GM18909 (cell line): Measurements from ENCODE around the gene CRK.
A peak's percentile ranks its signal among the peaks of the same experiment; 100 is the strongest.

Experiments used
- ATAC-seq: cut with Tn5 transposase; IDR thresholded peaks from one replicate; pipeline ENCODE4 v1.9.1; 2021; ENCODE audit warnings: mild to moderate bottlenecking; ENCODE audit not compliant: unreplicated experiment, poor library complexity

CRK gene

DNA sequence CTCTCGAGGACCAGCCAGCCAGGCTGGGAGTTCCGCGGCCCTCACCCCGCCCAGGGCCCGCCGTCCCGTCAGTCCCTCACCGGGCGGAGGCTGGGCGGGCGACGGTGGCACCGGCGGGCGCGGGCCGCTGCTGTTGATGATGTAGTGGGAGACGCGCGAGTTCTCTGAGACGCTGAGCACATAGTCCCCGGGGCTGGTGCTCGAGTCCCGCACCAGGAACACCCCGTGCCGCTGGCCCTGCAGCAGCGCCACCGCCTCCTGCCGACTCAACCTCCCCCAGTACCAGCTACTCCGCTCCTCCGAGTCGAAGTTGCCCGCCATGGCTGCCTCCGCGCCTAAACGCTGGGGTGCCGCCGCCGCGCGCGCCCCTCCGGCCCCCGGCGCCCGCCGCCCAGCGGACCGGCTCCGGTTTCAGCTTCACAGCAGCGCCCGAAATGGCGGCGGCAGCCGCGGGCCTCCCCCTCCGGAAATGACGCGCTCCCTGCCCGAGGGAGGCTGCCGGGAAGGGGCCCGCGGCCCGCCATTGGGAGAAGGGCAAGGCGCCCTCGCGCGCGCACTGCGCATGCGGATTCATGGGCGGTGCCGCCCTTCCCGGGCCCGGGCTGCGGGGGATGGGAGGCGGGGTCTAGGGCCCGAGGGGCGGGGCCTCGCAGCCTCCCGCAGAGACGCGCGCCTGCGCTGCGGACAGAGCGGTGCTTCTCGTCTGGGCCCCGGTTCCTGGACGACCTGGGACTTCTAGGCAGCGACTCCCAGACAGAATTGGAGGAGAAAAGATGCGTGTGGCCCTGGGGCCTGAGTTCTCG is at the start of gene CRK:
Gene CRK (minus strand): TSS at position 436 of the 803 bp plus-strand sequence. CDS start 115 bp downstream, at position 321.
- peak; percentile 88 for ATAC-seq

DNA sequence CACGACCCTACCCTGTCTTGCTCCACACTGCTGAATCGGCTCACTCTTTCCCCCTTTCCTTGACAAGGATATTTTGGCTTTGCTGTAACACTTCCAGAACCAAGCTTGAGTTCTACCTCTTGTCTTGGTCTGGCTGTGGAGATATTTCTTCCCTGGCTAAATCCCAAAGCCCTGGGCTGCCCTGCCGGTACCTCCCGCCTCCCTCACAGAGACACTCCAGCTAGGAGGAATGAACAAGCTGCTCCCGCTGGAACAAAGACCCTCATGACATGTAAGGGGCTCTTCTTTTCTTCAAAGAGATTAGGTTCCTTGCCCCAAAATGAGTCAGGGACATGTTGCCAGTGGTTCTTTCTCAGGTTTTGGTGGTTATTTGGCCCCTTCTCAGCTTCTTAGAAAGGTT is 49.6 kb upstream of the CRK start:
- no peak for ATAC-seq

DNA sequence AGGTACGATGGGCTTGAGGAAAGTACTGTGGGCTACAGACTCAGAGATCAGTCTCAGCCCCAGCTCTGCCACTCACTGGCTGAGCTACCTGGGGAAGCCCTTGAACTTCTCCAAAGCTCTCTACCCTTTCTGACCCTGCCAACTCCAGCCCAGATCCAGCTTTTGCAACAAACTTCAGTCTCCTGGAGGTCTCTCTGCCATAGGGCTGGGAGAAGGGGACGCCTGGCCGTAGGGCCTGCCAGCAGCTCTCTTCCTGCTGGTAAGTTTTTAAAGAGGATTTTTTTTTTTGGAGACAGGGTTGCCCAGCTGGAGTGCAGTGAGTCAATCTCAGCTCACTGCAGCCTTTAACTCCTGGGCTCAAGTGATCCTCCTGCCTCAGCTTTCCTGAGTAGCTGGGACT is 48.8 kb upstream of the CRK start:
- no peak for ATAC-seq

DNA sequence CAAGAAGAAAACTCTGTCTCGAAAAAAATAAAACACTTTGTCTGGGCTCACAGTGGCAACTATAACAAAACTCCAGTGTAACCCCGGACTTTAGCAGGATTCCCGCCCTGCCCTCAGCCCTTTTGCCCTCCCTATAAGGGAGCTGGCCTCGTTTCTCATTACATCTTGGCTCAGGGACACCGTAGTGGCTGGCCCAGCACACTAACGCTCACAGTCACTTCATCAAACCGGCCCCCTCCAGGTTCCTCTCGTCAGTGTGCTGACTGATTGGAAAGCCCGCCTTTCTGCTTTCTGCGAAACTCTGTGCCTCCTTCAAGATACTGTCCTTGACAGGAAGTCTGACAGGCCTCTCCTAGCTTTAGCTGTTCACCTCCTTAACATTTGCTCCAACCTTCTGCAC is 47.7 kb upstream of the CRK start:
- ATAC-seq: no peak

DNA sequence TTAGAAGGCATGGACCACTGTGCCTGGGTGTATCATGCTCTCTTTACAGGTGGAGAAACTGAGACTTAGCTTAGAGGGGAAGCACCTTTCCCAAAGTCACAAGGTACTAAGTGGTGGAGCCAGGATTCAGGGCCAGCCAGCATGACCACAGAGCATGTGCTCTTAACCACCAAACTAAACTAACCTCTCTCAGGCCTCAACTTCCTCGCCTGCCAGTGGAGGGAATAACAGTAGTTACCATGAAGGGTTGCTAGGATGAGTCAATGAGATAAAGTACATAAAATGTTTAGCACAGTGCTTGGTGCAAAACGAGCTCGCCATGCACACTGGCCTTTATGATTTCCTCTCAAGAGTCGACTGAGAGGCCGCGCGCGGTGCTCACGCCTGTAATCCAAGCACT is 42.8 kb upstream of the CRK start:
- no peak for ATAC-seq

DNA sequence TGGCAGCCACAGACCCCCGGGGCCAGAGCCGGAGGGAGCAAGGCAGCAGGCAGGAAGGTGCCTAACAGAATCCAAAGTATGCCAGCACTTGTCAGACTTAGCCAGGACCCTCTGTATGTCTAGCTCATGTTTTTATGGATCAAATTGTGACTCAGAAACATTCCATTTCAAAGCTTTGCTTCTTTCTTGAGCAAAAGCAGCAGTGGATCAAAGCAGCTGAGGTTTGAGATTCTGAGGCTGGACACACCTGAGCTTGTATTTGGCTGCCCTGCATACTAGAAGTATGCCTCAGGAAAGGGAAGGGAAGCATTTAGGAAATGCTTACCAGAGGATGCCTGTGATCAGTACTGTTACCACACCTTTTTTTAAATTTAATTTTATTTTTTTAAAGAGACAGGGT is 42.2 kb upstream of the CRK start:
- no peak for ATAC-seq

DNA sequence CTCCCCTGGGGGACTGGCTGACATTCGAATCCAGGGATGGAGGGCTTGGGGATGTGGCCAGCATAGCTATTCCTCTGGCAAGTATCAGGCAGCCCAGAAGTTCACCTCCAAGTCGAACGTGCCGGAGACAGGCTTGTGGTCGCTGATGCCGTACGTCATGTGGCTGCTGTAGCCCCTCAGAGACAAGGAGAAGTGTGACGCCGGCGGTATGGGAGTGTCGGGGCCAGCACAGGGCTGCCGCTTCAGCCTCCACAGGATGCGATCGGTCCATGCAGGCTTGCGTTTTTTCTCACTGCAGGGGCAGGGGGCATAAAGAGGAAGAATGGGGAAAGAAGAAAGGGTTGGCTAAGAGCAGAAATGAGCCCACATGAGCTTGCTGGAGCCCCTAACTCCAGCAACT is 41.8 kb upstream of the CRK start:
- ATAC-seq: no peak

DNA sequence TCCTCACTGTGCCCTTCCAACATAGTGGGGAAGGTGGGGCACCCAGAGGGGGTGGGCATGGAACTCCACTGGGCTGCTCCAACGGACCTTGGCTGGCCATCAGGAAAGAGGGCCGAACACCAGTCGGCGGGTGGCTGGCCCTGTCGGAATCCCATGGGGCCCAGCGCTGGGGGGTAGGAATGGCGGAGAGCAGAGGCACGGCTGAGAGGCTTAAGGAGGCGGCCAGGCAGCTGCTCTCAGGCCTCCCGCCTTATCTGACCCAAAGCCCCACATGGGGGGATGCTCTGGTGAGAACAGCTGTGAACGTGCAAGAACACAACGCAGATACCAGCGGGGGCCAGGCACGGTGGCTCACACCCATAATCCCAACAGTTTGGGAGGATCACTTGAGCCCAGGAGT is 40.8 kb upstream of the CRK start:
- no peak for ATAC-seq

DNA sequence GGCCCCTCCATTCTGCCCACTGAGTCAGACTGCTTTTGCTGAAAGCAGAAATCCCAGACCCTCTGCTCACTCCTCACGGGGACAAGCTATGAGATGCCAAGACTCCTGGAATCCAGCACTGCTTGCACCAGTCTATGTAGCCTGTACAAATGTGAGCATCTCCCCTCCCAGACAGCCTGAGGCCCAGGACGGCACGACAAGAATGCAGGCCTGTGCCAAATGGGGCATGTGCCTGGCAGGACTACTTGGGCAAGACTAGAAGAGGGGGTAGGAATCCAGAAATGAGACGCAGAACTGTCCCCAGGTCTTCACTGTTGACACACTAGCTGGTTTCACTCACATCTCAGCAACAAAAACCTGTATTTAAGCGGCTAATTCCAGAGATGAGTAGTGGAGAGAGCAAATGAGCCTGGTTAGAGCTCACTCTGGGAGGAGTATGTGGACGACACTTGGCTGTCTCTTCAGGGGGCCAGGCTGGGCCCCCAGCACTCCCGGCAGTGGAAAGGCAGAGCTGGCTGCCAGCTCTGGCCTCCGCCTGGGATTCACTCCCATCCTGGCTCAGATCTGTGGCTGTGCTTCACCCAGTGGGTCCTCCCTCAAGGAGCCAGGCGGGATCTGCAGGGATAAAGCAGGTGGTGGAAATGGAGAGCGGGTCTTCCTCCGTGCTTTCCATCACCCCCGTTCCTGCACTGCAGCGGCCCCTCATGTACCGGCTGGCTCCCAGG is 39.4 kb upstream of the CRK start:
- ATAC-seq: no peak

DNA sequence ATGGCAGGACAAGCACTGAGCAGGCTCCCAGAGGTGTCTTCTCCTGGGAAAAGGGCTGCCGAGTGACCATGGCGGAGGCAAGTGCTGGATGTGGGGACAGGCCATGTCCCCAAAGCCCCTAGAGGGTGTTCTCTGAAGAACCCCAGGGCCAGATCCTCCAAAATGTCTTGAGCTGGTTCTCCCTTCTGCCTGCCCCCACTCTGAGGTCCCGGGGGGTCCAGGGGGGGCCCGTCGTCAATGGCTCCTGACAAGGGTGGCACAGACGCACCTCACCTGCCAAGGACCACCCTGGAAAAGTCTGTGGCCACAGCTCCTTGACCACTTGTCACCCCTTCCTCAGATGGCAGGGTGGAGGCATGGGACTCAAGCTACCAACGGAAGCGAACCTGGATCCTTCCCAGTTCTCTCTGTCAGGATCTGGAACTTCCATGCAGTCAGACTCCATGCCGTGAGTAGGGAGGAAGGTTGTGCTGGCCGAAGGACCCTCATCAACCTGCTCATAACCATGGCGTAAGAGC is 38.8 kb upstream of the CRK start:
- no peak for ATAC-seq

DNA sequence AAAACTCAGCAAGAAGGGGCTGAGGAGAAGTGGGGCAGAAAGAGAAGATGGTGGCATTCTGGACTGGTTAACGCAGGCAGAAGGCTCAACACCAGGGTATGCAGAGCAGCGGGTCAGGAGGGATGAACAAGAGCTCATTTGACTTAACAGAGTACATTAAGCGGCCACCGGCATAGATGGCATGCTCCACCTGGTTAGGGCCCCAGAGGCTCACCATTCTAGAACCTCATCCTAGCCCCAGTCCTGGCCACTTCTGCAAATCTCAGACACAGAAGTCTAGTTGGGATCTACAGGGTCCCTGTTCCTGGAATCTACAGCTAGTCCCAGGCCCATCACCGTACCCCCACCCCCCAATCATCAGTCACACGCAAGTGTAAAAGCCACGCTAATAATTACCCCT is 38.2 kb upstream of the CRK start:
- no peak for ATAC-seq

DNA sequence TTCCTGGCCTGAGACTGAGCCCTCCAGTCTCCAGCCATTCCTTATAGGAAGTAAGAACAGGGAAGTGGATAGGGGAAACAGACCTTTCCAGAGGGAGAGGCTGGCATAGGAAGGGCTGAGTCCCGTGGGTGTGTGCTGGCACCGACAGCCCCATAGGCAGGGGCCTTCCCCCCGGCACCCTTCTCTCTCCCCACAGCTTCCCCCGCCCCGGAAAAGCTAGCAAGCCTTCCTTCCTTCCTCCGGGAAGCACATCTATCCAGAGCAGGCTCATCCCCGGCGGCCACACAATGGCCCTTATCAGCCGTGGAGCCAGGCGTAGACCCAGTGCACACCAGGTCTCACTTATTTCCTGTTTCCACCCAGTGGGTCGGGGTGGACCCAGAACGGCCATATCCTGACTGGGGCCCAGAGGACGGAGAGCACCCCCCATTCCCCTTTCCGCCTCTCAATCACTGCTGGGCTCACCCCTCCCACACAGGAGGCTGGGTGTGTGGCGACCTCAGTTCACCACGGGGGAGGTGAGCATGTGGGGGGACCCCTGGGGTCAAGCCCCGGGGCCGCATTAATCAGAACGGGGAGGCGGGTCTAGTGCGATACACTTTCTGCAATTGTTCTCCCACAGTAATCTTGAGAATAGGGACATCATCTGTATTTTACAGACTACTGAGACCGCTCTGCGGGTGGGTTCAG is 37.4 kb upstream of the CRK start:
- ATAC-seq: no peak

DNA sequence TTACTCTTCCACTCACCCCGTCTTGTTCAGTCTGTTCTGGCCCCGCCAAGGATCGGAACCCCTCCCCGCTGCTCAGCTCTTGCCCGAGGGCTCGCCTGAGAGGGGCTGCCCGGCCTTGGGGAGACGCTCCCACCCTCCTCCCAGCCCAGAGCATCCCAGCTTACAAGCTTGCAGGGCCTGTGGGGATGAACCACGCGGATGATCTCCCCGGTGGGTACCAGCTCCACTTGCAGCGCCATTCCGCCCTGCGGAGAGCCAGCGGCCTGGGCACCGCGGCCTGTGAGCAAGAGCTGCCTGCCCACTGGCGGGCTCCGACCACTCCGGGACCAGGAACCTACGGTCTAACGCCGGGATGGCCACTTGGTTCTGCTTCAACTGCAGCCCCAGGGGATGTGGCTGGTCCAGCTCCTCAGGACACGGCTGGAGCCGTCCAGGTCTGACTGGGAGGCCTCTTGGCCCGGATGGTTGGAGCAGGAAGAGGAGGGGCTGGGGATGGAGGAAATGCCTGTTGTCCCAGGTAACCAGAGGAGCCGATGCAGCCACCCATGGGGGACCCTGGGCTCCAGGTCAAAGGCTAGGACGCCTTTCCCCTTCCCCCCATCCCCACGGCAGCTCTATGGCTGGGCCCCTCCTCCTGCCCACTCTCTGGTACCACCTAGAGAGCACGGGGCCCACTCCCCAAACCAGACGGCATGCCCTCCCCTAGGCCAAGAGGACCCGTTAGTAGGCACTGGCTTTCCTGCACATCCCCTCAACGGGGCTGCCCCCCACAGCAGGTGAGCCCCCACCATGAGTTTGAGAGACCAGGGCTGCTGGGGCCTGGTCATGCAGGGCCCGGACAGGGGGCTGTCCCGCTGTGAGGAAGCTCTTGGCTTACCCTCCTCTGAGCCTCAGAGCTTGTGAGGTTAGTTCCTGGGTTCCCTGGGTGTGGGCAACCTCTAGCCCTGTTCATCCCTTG is 36.5 kb upstream of the CRK start, which contains the start of gene MYO1C:
Gene MYO1C (minus strand): TSS at position 438 of the 958 bp plus-strand sequence. CDS start 199 bp downstream, at position 239.
- no peak for ATAC-seq

DNA sequence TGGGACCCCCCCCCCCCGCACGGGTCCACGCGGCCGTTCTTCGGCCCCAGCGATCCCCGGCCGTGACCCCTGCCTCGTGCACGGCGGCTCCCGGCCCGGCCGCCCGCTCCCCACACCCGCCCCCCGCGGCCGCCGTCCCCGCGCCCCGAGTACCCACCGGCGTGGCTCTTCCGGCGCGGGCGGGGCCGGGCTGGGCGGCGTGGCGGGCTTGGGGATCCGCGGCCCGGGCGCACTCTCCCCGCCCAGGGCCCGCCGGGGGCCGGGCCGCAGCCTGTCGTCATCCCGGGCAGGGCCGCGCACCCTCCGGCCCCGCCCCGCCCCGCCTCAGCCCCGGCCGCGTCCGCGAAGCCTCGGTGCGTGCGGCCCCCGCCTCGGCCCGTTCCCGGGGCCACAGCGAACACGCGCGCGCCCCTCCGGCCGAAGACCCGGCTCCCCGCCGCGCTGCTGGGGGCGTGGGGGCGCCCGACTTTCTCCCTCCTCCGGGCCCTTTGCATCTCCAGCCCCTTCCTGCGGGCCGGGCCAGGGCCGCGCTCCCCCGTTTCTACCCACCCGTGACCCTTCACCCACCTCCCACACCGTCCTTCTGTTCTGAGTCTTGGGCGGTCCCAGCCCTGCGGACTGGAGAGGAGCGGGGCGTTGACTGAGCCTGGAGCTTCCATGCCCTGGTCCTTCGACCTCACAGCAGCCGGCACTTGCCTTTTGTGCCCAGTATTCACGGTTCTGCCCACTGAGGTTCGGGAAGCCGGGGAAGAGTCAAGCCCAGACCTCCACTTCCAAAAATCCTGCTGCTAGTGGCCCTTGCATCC is 35.6 kb upstream of the CRK start:
- peak; percentile 36 for ATAC-seq

DNA sequence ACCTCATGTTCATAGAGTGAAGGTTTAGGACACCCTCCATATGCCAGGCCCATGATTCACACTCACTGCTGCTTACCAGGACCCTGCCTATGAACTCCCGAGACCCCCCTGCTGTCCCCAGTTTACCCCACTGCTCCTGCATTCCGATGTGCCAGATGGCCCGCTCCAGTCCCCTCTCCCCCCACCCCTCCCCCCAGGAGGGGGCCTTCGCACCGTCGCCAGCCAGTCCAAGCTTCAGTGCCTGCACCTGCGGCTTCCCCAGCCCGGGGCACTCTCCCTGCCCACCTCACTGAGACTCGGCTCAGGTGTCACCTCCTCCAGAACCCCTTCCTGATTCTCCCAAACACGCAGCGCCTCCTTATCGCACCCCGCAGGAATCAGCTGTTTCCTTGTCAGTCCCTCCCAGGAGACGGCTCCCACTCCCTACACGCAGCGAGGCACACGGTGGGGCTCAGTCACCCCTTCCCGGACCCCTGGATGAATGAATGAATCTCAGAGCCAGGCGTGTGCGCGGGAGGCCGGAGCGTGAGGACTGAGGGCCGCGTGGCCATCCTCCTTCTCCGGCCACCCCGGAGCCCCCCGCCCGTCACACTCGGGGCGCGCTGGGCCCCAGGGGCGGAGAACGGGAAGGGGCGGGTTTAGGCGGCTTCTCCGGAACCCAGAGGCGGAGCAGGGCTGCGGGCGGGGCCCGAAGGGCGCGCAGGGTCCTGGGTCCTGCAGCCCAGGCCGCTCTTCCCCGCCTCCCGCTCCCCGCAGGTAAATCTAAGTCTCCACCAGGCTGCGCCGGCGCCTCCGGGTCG is 34.8 kb upstream of the CRK start:
- ATAC-seq: peak; percentile 46

DNA sequence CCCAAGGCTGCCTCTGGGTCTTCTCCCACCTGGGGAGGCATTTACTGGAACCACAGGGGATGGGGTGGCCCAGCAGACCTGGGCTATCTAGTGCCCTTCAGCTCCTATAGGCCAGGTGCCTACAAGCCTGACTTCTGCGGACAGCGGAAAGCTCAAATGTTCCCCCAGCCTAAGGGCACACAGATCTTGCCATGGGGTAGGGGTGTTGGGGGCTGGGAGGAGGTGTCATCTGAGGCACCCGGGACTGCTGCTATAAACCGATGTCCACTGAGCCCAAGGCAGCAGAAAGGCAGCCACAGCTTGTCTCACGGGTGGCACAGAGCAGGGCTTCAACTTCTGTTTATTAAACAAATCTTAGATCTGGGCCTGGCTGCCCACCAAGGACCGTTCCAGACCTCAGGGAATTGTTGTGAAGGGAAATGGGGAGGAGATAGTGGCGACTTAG is 32.8 kb upstream of the CRK start:
- ATAC-seq: no peak

DNA sequence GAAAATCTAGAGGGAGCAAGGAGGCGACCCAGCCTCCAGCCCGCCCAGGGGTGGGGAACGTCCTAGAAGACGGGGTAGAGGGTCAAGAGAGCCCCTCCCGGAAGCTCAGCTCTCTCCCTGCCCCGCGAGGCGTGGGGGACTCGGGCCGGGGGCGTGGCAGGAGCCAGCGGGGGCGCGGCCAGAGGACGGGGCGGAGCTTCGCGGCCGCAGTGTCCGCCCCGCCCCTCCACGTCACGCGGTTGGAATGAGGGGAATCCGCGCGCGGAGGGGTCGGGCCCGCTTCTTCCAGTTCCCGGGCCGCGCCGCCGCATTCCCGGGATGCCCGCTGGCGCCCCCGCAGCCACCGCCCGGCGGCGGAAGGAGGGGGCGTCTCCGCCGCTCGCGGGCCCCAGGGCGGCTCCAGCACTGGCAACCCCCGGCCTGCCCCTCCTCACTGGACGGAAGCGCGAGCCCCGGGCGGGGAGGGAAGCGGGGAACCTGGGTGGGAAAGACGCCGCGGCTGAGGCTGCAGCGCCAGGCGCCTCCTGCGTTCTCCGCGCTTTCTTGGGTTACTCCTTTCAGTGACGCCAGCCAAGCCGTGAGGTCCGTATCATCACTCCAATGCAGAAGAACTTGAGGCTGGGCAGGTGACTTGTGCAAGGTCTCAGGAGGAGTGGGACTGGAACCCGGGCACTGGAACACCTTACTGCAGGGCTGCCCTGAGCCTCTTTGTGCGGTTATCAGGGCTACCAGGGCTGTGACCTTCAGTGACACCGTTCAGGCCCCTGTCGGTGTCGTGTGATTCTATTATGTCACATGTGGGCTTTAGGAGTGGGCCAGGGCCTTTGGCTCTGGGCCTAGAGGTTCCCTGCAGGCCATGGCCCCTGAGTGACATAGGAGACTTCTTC is 32.1 kb upstream of the CRK start:
- no peak for ATAC-seq
